ENCODE results near the gene FOXF1.

The FOXF1 gene

DNA sequence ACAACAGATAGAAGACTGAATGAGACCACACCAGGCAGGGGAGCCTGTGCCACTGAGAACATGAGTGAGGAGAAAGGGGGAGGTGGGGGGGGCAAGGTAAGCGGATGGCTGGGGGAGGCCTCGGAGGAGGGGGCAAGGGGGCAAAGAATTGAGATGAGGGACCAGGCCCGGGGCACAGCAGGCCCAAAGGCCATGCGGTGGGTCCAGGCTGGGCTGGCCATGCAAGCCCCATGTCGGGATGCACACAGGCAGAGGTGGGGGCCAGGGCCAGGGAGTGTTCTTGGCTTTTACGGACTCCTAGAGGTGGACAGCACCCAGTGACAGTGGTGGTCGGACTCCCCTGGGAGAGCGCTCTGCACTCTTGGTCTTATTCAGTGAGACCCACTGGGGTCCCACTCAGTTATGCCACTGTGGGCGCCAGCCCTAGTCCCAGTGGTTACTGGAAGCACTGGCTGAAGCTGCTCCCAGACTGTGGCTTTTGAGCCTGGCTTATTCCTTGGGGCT is 49.5 kb downstream of the FOXF1 start:
- no peak for DNase-seq

DNA sequence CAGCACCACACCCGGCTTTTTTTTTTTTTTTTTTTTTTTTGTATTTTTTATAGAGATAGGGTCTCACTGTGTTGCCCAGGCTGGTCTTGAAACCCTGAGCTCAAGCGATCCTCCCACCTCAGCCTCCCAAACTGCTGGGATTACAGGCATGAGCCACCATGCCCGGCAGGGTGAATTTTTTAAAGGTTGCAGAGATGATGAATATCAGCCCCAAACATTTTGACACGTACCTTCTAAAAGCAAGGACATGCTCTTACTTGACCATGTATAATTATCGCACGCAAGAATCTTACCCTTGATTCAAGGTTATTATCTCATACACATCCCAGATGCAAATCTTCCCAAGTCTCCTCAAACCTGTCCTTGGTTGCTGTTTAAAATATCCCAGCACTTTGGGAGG is 52.0 kb downstream of the FOXF1 start:
- DNase-seq, result no peak

DNA sequence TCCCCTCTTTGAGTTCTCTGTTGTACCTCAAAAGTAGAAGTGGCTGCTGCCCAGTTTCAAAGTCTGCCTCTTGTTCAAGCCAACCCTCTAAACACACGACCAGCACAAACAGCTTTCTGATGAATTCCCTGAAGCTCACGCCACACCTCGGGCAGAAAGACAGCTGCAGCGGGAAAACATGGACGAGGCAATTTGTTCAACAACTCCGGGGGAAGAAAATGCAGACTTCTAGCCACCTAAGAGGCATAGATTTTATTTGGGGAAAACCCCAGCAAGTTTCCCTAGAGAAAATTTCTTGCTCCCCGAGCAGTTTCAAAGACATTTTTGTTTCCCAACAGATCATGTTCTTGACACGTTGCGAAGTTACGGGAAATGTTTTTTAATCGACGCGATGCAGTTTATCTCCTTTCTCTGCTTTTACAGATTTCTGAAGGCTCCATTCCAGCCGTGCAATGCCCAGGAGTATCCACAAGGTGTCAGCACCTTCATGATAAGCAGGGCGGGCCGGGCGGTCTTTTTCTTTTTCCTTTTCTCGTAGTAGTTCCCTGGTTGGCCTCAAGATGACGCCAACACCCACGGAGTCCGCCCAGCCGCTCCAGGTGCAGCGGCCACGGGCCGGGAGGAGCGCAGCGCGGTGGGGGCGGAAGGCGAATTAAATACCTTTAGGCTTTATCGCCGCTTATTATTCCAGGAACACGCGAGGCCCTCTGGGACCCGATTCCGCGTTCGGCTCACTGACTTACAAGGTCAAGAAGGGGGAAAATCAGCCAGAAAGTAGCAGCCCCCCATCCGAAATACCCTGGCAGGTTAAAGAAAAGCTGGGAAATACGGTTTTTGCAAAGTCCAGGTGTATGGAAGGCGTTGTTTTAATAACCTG is 53.4 kb downstream of the FOXF1 start:
- peak; percentile 87 for DNase-seq

All from midbrain (tissue), 1 donor.